HG03342 (cell line): Measurements from ENCODE around the gene MAP4K1.
A peak's percentile ranks its signal among the peaks of the same experiment; 100 is the strongest.
"Not testable (repeated sequence)": the region's sequence is repeated elsewhere in the genome, so short reads cannot be mapped to it uniquely, and the experiment has no call there.

Source experiments
- ATAC-seq: cut with Tn5 transposase; IDR thresholded peaks from one replicate; pipeline ENCODE4 v1.9.1; 2021; ENCODE audit warnings: mild to moderate bottlenecking, moderate library complexity; ENCODE audit not compliant: unreplicated experiment

The MAP4K1 gene

DNA sequence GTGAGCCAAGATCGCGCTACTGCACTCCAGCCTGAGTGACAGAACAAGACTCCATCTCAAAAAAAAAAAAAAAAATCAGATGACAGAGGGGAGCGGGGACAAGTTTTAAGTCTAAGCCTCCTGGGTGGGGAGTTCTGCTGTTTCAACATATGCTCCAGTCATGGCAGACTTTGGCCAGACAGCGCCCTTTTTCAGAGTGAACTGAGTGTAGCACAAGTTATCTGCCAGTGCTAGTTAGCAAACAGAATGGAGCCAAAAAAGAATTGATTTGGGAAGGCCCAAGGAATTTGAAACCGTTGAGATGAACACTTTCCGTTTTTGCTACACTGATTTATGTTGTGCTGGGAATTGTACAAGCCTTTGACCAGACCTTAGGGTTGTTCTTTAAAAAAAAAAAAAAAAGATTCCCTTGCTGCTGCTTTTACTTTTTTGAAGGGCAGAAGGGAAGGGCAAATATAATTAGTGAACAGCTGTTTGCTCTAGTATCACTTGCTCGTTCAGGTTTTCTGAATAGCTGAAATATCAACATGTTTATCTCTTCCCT is 35.3 kb upstream of the MAP4K1 start:
- no peak for ATAC-seq

DNA sequence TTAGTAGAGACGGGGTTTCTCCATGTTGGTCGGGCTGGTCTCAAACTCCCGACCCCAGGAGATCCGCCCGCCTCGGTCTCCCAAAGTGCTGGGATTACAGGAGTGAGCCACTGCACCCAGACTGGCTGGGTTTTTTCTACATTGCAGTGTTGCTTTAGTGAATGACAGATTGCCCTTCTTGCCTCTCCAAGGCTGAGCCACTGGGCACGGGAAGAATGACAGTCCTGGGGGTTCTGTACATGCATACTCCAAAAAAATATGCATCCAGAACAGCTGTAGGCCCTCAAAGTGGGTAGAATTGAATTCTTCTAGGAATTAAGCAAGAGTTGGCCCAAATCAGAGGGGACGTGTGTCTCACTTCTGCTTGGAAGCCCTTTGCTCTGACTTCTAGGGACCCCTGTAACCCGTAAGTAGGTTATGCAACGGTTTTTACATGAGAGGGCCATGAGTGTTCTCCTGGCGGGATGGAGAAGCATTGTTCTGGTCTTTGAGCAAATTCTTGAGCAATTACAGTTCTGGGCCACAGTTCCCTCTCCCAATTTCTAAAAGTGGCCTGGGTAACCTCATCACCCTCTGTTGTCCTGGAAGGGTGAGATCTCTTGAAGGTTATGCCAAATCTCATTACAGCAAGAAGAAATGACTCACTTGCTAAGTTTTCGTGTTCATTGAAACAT is 33.3 kb upstream of the MAP4K1 start:
- no peak for ATAC-seq

DNA sequence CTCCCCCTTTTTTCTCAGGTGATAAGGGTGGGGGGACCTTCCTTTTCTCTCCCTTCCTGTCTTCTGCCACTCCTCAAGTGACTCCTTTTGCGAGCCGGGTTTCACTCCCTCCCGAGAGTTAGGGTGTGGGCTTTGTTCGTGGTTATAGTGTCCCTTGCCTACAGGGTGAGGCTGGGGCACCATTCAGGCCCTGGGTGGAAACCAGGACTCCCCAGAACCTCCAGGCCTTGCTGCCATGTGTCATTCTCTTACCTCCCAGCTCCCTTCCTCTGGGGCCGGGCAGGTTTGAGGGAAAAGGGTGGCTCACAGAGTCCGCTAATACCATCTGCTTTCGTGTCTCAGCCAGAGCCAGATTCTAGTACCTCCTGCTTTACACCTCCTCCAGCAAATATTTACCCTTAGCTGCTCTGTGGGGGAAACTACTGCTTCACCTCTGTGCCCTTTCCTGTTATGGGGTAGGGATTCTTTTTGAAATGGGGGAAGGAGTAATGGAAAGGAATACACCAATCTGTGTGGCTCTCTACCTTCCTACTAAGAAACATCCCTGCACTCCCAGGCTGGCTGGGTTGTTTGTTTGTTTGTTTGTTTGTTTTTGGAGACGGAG is 32.5 kb upstream of the MAP4K1 start:
- no peak for ATAC-seq

DNA sequence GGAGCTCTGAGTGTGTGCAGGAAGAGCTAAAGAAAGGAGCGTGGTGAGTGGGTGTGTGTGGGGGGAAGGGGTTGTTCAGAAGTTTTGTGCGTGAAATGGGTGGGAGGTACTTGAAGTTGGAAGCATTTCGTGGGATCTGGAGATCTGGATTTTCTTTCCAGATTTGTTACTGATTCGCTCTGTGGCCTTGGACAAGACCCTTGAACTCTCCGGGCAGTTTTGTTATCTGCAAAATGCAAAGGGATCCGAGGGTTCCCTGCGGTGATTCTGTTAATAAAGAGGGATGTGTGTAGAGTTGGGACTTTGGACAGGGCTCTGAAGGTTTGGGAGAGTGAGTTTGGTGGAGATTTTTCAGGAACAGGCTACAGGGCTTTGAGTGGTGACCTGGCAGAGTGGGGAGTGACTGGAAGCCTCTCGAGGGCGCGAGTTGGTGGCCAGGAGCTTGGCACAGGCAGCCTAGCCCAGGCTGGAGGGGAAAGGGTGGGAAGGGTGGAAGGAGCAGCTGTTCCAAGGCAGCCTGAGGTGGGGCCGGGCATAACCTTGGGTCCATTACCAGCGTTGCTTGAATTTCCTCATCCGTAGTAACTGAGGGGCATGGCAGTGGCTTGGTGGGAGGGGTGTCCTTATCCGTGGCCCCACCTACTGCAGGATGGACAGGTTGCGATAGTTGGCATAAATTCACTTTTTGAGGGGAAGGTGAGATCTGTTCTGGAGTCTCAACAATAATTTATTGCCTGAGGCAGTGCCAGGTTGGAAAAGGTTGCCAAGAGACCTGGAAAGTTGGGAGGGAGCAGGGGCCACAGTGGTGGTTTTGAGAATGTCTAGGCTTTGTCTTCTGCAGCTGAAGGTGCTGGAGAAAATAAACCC is 31.8 kb upstream of the MAP4K1 start:
- ATAC-seq, result no peak

DNA sequence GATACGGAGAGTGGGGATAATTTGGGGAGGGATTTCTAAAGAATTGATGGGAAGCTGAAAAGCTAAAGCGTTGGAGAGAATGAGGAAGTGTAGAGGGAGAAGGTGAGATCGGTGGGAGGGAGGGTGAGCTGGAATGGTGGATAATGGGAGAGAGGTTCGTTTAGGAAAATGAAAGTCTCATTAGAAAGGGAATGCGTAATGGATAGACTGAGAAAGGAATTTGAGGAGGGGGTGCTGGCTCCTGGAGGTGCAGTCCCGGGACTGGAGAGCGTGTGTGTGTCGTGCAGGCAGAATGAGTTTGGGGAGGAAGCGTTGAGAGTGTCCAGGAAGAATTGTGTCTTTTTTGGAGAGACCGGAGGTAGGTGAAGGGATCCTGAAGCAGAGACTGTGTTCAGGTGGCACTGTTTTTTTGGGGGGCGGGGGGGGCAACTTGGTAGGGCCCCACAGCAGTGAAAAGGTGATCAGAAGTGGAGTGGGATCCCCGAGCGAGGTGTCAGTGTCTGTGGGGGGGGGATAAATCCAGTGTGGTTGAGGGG is 31.1 kb upstream of the MAP4K1 start:
- no peak for ATAC-seq

DNA sequence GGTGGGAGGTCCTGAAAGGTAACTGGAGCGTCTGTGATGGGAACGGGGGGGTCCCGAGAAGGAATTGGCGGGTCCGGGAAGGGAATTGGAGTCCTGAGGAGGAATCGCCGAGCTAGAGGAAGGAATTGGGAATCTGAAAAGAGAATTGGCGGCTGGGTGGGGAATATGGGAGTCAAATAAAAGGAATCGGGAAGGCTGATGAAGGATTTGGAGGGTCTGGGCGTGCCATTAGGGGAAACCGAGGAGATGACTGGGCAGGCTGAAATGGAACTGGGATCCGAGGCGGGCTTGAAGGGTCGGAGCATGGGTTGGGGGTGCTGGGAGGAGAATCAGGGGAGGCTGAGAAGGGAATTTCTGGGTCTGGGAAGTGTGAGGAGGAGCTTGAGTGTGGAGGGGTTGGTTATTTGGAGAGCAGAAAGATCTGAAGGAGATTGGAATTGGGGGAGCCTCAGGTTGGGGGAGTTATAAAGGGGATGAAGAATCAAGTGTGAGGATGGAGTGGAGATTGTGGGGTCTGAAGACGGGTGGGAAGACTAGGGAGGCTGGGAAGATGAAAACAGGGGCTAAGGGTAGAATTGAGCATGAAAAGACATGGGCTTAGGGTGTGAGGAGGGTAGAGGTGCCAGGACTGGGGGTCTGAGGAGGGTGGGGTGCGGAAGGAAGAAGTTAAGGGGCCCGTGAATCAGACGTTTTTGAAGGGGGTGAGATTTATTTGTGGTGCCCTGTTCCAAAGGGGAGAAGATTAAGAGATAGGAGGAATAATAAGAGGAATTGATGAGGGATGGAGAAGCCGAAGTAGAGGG is 30.4 kb upstream of the MAP4K1 start:
- ATAC-seq, result no peak

DNA sequence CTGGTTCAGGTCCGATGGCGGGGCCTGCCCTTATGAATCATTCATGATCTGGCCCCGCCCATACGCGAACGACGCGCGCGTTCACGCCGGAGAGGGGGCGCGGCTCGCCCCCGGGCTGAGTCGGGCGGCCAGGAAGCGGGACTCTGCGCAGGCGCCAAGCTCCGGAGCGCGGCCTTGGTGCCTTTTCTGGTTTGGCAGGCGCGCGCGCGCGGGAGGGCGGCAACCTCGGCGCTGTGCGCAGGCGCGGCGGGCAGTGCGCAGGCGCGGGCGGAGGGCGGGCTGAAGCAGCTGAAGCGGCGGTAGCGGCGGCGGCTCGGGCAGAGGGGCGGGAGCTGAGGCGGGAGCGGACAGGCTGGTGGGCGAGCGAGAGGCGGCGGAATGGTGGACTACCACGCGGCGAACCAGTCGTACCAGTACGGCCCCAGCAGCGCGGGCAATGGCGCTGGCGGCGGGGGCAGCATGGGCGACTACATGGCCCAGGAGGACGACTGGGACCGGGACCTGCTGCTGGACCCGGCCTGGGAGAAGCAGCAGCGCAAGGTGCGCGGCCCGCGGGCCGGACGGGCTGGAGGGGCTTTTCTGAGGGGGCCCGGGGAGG is 29.7 kb upstream of the MAP4K1 start, which contains the start of gene ACTN4:
ACTN4 (plus strand) TSS at position 282 of the 598 bp plus-strand sequence; CDS start at position 379, 97 bp downstream.
- ATAC-seq, result peak; percentile 84

DNA sequence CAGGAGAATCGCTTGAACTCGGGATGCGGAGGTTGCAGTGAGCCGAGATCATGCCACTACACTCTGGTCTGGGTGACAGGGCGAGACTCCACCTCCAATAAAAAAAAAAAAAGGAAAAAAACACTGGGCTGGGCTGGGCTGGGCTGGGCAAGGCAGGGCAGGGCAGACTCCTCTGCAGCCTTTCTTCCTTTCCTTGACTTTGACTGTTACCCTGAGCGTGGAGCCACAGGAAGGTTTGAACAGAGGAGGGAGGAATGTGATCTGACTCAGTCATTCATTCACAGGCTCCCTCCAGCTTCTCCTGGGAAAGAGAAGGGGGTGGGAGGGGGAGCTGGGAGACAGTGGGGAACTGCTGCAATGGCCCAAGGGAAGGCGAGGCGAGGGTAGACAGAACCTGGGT is 27.0 kb upstream of the MAP4K1 start:
- ATAC-seq, result no peak

DNA sequence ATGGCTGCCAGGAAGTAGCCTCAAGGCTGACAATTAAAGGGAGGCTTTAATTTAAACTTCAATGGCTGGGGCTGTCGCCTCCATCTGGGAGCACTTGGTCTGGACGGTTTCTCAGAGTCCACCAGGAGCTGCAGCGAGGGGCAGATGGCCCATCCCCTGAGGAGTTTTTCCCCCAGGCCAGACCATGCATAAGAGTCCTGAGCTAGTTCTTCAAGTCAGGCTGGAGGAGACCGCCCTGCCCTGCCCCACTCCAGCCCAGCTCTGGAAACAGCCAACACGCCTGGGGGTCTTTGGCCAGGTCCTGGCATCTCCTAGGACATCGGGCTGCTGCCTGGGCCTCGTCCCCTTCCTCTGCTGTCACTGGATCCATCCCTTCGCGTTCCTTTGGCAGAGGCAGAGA is 24.4 kb upstream of the MAP4K1 start:
- no peak for ATAC-seq

DNA sequence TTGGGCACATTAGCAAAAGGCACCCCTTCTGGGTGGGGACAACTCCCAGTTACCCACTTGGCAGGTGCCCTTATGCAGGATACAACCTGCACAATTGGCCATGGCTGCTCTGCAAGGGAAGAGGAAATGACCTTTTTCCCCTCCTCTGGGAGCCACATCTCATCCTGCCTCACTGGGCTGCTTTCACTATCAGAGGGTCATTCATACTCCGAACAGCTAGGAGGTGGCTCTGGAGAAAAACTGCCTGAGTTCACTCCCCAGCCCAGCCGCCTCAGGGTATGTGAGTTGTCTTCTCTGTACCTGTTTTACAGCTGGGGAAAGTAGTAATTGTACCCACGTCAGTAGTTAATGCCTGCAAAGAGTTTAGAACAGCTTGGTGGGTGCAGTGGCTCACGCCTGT is 22.6 kb upstream of the MAP4K1 start:
- ATAC-seq, result no peak

DNA sequence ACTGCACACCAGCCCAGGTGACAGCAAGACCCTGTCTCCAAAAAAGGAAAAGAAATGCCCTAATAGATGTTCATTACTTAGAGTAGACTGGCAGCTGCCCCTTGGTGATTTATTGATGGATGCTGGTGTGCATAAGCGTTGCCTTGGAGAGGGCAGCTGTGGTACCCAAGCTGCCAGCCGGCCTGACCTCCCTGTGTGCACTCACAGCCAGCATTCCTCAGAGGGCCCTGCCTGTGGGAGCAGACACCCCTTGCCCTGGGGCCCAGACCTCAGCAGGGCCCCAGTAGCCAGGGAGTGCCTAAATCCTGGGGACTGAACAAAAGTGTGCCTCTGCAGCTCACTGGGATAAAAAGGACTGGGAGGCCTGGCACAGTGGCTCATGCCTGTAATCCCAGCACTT is 21.9 kb upstream of the MAP4K1 start:
- ATAC-seq, result no peak

DNA sequence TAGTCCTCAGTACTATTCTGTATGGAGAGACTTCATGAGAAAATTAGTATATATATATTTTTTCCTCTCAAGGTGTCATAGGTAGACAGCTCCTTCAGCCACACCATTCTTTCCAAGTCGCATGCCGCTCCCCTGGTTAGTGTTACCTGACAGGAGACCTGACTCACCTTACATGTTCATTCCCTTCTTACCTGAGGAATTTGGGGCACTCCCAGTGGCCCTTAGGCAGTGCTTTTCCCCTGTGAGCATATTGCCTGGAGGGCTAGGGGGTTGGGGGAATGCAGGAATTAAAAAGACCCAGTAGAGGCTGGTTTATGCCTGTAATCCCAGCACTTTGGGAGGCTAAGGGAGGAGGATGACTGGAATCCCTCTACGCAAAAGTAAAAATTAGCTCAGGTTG is 20.7 kb upstream of the MAP4K1 start:
- no peak for ATAC-seq

DNA sequence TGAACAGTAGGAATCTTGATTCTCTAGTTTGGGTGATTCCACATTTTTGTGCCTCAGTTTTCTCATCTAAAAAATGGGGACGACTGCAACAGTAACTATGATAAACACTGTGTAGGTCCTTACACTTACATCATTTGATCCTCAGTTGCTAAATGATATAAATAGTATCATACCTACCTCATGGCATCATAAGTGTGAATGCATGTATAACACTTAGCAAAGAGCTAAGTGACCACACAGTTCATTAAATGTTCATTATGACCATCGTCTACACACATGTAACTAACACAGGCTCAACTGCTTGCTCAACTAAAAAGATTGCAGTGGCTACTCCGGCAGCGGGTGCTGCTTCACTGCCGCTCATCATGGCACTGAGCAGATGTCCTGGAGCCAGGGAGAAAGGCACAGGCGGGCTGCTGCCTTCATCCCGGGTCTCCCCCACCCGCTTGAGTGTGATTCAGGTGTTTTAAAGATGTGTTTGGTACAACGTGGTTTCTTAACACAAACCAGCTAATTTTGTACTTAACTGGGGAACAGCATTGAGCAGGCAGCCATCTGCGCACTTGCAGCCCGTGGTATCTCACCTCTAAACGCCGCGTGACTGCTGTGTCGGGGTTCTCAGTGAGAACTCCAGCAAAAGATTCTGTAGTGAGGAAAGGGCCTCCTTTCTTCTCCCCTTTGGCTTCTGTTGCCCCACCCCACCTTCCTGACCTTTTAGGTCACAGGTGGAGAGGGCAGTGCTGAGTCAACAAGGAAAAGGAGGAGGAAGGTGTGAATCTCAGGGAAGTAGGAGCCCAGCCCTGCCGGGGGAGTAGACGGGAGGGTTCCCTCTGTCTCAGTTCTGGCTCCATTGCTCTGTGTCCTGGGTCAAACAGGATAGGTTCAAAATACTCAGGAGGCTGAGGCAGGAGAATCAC is 18.0 kb upstream of the MAP4K1 start:
- no peak for ATAC-seq

DNA sequence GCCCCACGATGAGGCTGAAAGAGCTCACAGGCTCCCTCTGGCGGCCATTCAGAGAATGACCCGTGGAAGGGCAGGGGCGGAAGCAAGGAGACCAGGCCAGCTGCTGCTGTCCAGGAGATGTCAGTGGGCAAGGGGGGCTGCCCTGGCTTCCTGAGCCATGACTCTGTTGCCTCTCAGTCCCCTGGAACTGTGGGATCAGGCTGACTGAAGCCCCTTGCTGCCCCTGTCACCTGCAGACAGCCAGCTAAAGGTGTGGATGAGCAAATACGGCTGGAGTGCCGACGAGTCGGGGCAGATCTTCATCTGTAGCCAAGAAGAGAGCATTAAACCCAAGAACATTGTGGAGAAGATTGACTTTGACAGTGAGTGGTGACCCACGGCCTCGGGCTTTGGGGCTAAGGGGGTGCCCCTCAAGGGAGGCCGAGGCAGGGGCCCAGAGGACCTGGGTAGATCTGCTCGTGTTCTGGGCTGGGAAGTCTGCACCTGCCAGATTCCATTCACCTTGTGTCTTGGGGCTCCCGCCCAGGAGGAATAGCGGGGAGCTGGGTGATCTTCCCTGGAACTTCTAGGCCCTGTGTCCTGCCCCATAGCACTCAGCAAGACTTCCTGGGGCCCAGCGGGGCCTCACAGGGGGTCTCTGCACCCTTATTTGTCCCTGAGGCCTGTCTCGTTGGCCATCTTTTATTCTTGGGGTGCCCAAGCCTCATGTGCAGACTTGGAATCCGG is 17.2 kb upstream of the MAP4K1 start:
- no peak for ATAC-seq

DNA sequence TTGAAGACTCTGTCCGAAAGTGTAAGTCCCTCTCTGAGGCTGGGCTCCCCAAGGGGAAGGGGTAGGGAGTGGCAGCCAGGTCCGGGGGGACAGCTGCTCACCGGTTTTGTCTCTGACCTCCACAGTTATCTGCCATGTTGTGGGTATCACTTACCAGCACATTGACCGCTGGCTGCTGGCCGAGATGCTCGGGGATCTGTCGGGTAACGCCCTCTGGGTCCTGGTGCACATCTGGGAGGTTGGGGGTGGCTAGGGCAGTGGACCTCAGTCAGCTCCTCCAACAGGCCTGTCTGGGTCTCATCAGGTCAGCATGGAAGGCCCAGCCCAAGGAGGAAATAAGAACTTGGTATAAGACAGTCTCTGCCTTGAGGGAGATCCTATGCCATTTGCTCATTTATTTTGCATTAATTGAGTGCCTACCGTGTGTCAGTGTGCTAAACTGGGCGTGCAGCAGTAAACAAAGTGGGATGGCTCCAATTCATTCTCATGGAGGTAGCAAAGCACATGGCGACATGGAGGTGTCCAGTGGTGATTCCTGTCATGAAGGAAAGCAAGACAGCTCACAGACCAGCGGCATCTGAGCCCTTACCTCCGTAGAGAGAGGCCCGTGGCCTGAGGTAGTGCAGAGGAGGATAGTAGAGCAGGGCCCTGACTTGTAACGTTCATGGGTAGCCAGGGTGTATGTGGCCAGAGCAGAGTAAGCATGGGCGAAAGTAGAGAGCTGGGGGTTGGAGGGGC is 14.9 kb upstream of the MAP4K1 start:
- no peak for ATAC-seq

DNA sequence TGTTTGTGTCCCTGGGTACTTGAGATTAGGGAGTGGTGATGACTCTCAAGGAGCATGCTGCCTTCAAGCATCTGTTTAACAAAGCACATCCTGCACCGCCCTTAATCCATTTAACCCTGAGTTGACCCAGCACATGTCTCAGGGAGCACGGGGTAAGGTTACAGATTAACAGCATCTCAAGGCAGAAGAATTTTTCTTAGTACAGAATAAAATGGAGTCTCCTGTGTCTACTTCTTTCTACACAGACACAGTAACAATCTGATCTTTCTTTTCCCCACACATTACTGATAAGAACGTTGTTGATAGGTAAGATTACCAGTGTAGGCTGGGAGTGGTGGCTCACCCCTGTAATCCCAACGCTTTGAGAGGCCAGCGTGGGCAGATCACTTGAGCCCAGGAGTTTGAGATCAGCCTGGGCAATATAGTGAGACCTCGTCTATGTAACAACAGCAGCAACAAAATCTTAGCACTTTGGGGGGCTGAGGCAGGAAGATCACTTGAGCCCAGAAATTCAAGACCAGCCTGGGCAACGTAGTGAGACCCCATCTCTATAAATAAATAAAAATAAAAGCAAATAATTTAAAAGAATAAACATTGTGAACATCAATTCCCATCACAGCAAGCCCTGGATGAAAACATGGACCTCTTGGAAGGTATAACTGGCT is 14.2 kb upstream of the MAP4K1 start:
- not testable (repeated sequence) for ATAC-seq

DNA sequence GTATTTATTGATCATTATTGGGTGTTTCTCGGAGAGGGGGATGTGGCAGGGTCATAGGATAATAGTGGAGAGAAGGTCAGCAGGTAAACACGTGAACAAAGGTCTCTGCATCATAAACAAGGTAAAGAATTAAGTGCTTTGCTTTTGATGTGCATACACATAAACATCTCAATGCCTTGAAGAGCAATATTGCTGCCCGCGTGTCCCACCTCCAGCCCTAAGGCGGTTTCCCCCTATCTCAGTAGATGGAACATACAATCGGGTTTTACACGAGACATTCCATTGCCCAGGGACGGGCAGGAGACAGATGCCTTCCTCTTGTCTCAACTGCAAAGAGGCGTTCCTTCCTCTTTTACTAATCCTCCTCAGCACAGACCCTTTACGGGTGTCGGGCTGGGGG is 13.5 kb upstream of the MAP4K1 start:
- not testable (repeated sequence) for ATAC-seq
